Measurements from ENCODE around the gene MARCHF9.

MARCHF9 gene

GRCh38 chr12:57802607-57803006 lies 47.7 kb downstream of the MARCHF9 start:
- no peak for FAIRE-seq

DNA sequence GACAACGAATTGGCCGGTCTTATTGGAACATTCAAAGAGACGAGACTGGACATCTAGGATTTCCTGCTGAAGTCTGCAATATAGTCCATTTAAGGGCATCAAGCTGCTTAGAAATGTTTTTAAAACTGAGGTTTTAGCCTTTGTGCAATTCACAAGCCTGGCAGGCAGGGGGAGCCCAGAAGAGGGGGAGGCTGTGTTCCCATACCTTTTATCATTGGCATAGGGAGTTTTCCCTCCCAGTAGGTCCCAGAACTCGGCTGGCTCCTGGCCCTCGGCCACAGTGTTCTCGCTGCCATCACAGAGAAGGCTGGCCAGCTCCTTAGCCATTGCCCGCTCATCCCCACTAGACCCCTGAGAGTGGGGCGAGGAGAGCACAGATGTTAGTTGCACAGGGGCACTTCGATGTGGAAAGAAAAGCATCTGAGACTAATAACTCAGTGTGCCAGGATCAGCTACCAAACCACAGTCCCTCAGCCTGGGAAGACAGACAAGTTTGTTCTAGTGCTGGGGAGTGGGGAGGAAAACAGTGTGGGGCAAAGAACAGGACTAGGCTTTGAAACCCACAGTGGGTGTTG lies 48.5 kb downstream of the MARCHF9 start:
- FAIRE-seq: no peak

GRCh38 chr12:57806677-57807076 lies 51.8 kb downstream of the MARCHF9 start:
- FAIRE-seq: no peak

DNA sequence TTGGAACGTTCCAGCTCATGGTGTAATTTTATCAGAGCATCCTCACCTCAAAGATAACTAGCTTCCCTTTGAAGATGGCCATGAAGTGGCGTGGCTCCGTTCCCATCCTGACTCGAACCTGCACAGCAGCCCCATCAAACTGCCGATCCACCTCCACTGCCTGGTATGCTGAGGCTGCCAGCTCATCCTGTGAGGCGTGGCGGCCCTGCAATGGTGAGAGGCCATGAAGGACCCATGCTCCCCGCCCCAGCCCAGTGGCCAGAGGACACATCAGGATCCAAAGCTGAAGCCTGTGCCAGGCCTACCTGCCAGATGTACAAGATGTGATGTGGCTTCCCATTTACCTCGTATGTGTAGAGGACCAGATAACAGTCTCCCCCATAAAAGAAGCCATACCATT lies 52.4 kb downstream of the MARCHF9 start:
- no peak for FAIRE-seq

DNA sequence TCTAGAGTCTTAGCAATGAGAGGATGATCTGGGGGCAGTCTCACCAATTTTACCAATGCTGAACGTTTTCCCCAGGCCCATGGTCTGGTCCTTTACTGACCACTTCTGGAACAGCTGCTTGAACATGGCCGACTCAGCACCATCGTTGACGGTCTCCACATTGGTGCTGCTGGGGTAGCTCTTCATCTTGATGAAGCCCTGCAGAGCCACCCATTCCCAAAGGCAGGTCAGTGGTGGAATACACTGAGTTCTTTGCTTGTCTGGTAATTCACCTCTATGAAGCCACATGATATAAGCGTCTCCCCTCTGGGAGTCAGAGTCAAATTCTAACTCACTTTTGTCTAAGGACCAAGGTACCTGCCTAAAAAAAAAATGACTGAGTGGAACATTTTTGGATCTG lies 53.4 kb downstream of the MARCHF9 start:
- FAIRE-seq: no peak

- FAIRE-seq: no peak
Observed at GRCh38 chr12:57809425-57809824, 54.5 kb downstream of the MARCHF9 start.

All from colon (tissue), 2 donors.